ENCODE data around the gene BAG5.
"Not testable (repeated sequence)": the region's sequence is repeated elsewhere in the genome, so short reads cannot be mapped to it uniquely, and the experiment has no call there.

The BAG5 gene, protein sequence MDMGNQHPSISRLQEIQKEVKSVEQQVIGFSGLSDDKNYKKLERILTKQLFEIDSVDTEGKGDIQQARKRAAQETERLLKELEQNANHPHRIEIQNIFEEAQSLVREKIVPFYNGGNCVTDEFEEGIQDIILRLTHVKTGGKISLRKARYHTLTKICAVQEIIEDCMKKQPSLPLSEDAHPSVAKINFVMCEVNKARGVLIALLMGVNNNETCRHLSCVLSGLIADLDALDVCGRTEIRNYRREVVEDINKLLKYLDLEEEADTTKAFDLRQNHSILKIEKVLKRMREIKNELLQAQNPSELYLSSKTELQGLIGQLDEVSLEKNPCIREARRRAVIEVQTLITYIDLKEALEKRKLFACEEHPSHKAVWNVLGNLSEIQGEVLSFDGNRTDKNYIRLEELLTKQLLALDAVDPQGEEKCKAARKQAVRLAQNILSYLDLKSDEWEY

DNA sequence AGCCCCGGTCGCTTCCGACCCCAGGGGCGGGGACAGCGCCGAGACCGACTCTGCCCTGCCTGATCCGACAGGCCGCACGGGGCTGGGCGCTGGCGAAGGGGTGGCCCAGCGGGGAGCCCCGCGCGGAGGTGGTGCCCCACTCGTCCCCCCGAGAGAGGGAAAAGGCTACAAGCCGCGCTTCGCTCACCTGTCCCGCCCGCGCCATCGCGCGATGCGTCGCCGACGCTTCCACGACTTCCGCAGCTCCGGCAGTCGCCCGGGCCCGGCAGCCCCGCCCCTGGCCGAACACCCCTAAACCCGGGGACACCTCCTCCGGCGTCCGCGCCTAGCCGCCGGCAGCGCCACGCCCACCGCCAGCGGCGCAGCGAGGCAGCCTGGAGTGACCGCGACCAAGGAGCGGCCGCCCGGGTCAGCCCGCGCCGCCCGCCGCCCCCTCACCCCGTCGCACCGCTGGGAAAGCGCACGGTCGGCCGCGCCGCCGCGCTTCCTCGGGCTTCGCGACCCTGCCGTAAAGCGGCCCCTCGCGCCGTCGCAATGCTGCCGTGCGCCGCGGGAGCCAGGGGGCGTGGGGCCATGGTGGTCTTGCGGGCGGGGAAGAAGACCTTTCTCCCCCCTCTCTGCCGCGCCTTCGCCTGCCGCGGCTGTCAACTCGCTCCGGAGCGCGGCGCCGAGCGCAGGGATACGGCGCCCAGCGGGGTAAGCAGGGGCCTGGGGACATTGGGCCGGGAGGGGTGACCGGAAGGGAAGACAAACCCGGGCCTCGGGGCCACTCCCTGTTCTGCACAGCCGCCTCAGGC, at the start of gene BAG5, which contains the start of gene COA8:
TSS of gene BAG5 (minus strand) at position 229 of the 797 bp plus-strand sequence. CDS start 1,493 bp downstream, outside the sequence.
TSS of gene COA8 (plus strand) at position 532 of the 797 bp plus-strand sequence. CDS start at position 574, 42 bp downstream.
- H3K4me3 ChIP-seq (ENCODE audit: low read depth, low read length): peak within 1 kb of the TSS; percentile 98
- TF ChIP-seq CTCF (IDR thresholded peaks at IDR 0.05; ENCODE audit: borderline replicate concordance, insufficient read depth, low read depth, low read length): no peak

DNA sequence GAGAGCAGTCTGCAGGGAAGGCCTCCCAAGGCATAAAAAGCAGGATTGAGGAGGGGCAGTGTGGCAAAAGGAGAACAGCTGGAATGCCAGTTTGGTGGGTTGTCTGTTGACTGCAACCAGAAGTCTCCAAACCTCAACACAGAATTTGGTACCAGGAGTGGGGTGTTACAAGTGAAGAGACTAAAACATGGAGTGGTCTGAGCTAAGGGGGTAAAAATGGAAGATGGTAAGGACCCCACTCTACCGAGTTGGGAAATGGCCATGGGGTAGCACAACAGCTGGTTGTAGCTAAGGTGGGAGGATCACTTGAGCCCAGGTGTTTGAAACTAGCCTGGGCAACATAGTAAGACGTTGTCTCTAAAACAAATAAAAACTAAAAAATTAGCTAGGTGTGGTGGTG, 48.8 kb upstream of the BAG5 start:
- no peak for TF ChIP-seq CTCF (IDR thresholded peaks at IDR 0.05; ENCODE audit: borderline replicate concordance, insufficient read depth, low read depth, low read length)
- no peak overlapping the region for H3K4me3 ChIP-seq (ENCODE audit: low read depth, low read length)

DNA sequence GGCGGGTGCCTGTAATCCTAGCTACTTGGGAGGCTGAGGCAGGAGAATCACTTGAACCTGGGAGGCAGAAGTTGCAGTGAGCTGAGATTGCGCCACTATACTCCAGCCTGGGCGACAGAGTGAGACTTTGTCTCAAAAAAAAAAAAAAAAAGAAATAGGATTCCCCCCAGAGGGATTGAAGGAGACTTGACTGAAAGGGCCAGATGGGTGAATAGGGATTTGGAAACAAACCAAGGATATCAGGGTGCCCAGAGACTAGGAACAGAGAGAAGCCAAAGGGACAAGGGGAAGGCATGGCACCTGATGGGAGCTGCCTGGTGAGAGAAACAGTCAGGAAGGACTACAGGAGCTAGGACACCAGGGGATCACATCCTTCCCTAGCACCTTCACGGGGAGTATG, 46.6 kb upstream of the BAG5 start:
- not testable (repeated sequence) for H3K4me3 ChIP-seq (ENCODE audit: low read depth, low read length)

- TF ChIP-seq CTCF (IDR thresholded peaks at IDR 0.05; ENCODE audit: borderline replicate concordance, insufficient read depth, low read depth, low read length): no peak
- H3K4me3 ChIP-seq (ENCODE audit: low read depth, low read length): no peak overlapping the region
Observed at GRCh38 chr14:103607822-103608221, 45.4 kb upstream of the BAG5 start.

DNA sequence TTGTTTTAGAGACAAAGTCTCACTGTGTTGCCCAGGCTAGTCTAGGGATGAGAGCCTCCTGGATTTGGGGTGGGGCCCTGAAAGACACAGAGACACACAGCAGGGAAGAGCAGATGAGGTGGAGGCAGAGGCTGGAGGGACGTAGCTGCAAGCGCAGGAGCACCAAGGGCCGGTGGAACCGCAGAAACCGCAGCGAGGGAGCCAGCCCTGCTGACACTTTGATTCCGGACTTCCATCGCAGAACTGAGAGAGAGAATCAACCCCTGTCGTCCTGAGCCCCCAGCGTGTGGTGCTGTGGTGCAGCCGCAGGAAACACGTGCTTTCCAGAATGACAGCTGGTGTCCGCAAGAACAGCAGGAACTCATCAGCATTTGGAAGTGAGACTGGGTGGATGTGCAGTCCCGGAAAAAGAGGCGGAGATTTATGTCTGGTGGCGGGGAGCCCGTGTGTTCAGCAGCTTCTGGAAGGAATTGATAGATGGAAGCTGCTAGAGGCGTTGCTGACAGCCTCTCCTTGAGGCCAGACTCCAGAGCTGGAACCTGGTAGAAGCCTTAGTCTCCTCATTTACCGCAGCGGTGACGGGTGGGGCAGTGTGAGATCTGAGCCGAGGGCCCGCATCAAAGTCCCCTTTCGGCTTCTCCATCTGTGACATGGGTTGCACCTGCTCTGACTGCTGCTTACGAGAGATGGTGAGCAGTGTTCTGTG, 44.7 kb upstream of the BAG5 start:
- peak overlapping the region; percentile 35 for H3K4me3 ChIP-seq (ENCODE audit: low read depth, low read length)
- TF ChIP-seq CTCF (IDR thresholded peaks at IDR 0.05; ENCODE audit: borderline replicate concordance, insufficient read depth, low read depth, low read length): no peak

DNA sequence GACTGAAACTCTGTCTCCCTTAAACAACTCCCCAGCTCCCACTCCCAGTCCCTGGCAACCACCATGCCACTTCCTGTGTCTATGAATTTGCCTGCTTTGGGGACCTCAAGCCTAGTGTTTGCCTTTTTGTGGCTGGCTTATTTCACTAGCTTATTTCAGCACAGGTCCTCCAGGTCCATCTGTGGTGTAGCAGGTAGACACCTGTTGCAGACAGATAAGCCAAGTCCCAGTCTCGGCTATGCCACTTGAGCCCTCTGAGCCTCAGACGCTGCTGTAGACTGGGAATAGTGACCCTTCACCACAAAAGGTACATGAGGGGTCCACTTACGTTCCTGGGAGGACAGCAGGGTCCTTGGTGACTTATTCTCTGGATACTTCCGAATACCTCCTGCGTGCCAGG, 42.2 kb upstream of the BAG5 start:
- H3K4me3 ChIP-seq (ENCODE audit: low read depth, low read length): no peak overlapping the region
- TF ChIP-seq CTCF (IDR thresholded peaks at IDR 0.05; ENCODE audit: borderline replicate concordance, insufficient read depth, low read depth, low read length): no peak

DNA sequence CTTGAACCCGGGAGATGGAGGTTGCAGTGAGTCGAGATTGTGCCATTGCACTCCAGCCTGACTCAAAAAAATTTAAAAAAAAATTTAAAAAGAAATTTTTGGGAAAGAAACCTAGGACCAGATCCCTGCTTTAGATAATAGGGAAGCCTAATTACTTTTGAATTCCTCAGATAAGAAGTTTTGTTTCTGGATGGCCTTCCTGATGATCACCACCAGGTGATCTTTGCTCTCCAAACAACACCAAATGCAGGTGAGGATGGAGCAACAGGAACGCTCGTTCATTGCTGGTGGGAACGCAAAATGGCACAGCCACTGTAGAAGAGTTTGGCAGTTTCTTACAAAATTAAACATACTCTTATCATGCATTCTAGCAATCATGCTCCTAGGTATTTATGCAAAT, 38.0 kb upstream of the BAG5 start:
- no peak for TF ChIP-seq CTCF (IDR thresholded peaks at IDR 0.05; ENCODE audit: borderline replicate concordance, insufficient read depth, low read depth, low read length)
- no peak overlapping the region for H3K4me3 ChIP-seq (ENCODE audit: low read depth, low read length)
